WERI-Rb-1 (cell line): ENCODE measurements around the gene KIR3DL3.
"Not testable (repeated sequence)": the region's sequence is repeated elsewhere in the genome, so short reads cannot be mapped to it uniquely, and the experiment has no call there.

ENCODE experiments used
- DNase-seq: peaks from one replicate; pipeline ENCODE4 v3.0.0-alpha.2; 2020
- H3K27ac ChIP-seq: fragments of 250-450 bp; sonication (Bioruptor Pico); 2 replicates; pipeline ENCODE4 v1.5.1; 2020; ENCODE audit warnings: mild to moderate bottlenecking, moderate library complexity
- H3K27me3 ChIP-seq: fragments of 250-450 bp; sonication (Bioruptor Pico); 2 replicates; pipeline ENCODE4 v1.5.1; 2021; ENCODE audit warnings: mild to moderate bottlenecking, low read depth, moderate library complexity; ENCODE audit not compliant: insufficient read depth, severe bottlenecking
- H3K36me3 ChIP-seq: fragments of 250-450 bp; sonication (Bioruptor Pico); 2 replicates; pipeline ENCODE4 v1.5.1; 2020; ENCODE audit warnings: mild to moderate bottlenecking, moderate library complexity
- H3K4me3 ChIP-seq: 2 replicates; pipeline ENCODE4 v1.5.1; 2011; ENCODE audit warnings: low read depth, mild to moderate bottlenecking, control low read depth, low read length
- H3K9me3 ChIP-seq: fragments of 250-450 bp; sonication (Bioruptor Pico); 2 replicates; pipeline ENCODE4 v1.5.1; 2021; ENCODE audit warnings: mild to moderate bottlenecking, moderate library complexity; ENCODE audit not compliant: severe bottlenecking
- CTCF ChIP-seq: IDR thresholded peaks from 2 replicates; pipeline ENCODE4 v1.5.1; 2011; ENCODE audit warnings: low read depth, mild to moderate bottlenecking, control low read depth, inconsistent platforms, low read length

Gene KIR3DL3

GRCh38 chr19:54704928-54705327, 19.3 kb upstream of the KIR3DL3 start:
- H3K4me3 ChIP-seq, result no peak overlapping the region
- H3K36me3 ChIP-seq, result no peaks in the 10 kb centered on the region
- no peak for TF ChIP-seq CTCF
- no peak overlapping the region for H3K27ac ChIP-seq
- peaks cover 3% of the 10 kb centered on the region for H3K9me3 ChIP-seq
- H3K27me3 ChIP-seq, result peaks cover 65% of the 10 kb centered on the region
- DNase-seq, result no peak

- TF ChIP-seq CTCF, result no peak
- peaks cover 48% of the 10 kb centered on the region for H3K27me3 ChIP-seq
- H3K36me3 ChIP-seq, result no peaks in the 10 kb centered on the region
- no peak for DNase-seq
- H3K27ac ChIP-seq, result no peak overlapping the region
- peaks cover 3% of the 10 kb centered on the region for H3K9me3 ChIP-seq
- H3K4me3 ChIP-seq, result no peak overlapping the region
These were observed 16.3 kb upstream of the KIR3DL3 start for GRCh38 chr19:54707962-54708361.

GRCh38 chr19:54708781-54709180, 15.5 kb upstream of the KIR3DL3 start:
- no peak overlapping the region for H3K27ac ChIP-seq
- peaks cover 3% of the 10 kb centered on the region for H3K9me3 ChIP-seq
- no peaks in the 10 kb centered on the region for H3K36me3 ChIP-seq
- no peak overlapping the region for H3K4me3 ChIP-seq
- peaks cover 47% of the 10 kb centered on the region for H3K27me3 ChIP-seq
- DNase-seq, result no peak
- TF ChIP-seq CTCF, result no peak

- Histone ChIP-seq H3K9me3 (no peaks in the 10 kb centered on the region), H3K36me3 (no peaks in the 10 kb centered on the region), H3K4me3 (no peak overlapping the region), H3K27me3 (peaks cover 50% of the 10 kb centered on the region), H3K27ac (no peak overlapping the region)
- no peak for TF ChIP-seq CTCF
- DNase-seq, result no peak
These were observed 14.9 kb upstream of the KIR3DL3 start for GRCh38 chr19:54709212-54709948.

- not testable (repeated sequence) for H3K4me3 ChIP-seq, DNase-seq, H3K9me3 ChIP-seq, H3K36me3 ChIP-seq, H3K27ac ChIP-seq
- peaks cover 50% of the 10 kb centered on the region for H3K27me3 ChIP-seq
These were observed 14.3 kb upstream of the KIR3DL3 start for GRCh38 chr19:54709956-54710355.

GRCh38 chr19:54724644-54725043, 402 bp downstream of the KIR3DL3 start:
- Histone ChIP-seq H3K27ac (no peak overlapping the region), H3K4me3 (no peak overlapping the region), H3K36me3 (no peaks in the 10 kb centered on the region), H3K27me3 (peaks cover 29% of the 10 kb centered on the region), H3K9me3 (peaks cover 3% of the 10 kb centered on the region)
- DNase-seq, result no peak
- TF ChIP-seq CTCF, result no peak
